Ovary (tissue), 3 donors: ENCODE results near the gene LCN10.

Source experiments
- POLR2A ChIP-seq: fragments of 450-650 bp; IDR thresholded peaks from one replicate; pipeline ENCODE4 v1.6.1; 2017; ENCODE audit warnings: antibody characterized with exemption, mild to moderate bottlenecking, moderate library complexity
- TF ChIP-seq, protein P1 (sequence below), 3 donors: fragments of 450-650 bp in 2 of 3; fragments of 200-600 bp in 1 of 3; IDR thresholded peaks; one replicate each; pipeline versions ENCODE4 v1.5.1 to v1.8.0; 2016 to 2022; ENCODE audit warnings: antibody characterized with exemption in 3 of 3, mild to moderate bottlenecking in 1 of 3
- donor health status: DM: no; HTN: no; CAD: no.

DNA sequence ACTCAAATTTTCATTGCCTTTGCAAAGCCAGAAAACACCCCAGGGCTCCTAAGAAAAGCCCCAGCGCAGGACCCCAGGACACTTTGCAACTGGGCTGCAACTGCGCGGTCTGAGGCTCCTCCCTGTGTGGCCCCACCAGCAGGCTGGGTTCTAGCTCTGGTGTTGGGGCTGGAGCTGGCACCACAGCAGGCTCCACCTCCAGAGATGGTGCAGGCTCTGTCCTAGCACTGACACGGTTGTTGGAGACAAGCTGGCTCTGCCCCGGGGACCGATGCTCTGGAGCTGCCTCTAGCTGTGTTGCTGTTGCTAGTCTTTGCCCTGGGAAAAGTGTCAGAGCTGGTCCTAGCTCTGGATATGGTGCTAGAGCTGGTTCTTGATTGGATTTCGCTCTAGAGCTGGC lies 13.6 kb downstream of the LCN10 start:
- TF ChIP-seq, protein P1, sequence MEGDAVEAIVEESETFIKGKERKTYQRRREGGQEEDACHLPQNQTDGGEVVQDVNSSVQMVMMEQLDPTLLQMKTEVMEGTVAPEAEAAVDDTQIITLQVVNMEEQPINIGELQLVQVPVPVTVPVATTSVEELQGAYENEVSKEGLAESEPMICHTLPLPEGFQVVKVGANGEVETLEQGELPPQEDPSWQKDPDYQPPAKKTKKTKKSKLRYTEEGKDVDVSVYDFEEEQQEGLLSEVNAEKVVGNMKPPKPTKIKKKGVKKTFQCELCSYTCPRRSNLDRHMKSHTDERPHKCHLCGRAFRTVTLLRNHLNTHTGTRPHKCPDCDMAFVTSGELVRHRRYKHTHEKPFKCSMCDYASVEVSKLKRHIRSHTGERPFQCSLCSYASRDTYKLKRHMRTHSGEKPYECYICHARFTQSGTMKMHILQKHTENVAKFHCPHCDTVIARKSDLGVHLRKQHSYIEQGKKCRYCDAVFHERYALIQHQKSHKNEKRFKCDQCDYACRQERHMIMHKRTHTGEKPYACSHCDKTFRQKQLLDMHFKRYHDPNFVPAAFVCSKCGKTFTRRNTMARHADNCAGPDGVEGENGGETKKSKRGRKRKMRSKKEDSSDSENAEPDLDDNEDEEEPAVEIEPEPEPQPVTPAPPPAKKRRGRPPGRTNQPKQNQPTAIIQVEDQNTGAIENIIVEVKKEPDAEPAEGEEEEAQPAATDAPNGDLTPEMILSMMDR (IDR thresholded peaks at IDR 0.05) = no peak
- TF ChIP-seq POLR2A = no peak
